GM19238 (cell line): ENCODE measurements around the gene FAM180B.
"Not testable (repeated sequence)": the region's sequence is repeated elsewhere in the genome, so short reads cannot be mapped to it uniquely, and the experiment has no call there.

Experiments used
- DNase-seq: peaks from one replicate; pipeline ENCODE4 v3.0.0; 2011; ENCODE audit warnings: low spot score; ENCODE audit not compliant: insufficient read length

Gene FAM180B

DNA sequence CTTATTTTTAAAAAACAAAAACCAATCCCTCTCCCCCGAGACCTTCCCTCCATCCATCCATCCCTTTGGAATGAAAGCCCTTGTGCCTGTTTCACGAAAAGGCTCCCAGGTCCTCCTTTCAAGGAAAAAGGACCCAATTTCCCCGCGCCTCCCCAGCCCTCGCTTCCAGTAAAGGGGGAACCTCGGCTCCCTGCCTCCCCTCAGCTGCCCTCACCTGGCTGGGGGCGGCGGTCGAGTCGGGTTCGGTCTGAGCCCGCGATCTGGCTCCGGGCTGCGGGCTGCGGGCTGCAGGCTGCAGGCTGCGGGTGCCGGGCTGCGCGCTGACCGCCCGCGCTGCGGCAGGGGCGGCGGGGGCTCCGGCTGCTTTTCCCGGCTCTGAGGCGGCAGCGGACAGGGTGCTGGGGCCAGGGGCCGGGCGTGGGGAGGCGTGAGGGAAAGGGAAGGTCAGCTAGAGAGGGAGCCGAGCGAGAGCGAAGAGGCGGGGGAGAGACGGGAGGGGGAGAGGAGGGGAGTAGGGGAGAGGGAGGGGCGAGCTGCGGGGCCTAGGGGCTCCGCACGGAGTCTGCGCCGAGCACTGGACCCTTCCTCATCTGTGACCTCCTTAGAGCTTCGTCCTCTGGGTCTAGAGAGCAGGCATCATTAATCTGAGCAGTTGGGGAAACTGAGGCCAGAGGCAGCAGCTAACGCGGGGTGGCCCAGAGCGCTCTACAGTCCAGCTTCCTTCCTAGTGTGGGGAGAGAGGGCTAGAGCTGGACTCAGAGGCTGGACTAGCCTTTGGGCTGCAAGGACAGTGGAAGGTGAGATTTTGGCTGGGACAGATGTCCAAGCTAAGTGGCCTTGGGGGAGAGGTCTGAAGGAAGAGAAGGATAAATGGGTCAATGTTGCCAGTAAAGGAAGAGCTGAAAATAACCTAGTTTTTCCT is 7.7 kb downstream of the FAM180B start, which contains the start of gene C1QTNF4:
TSS of gene C1QTNF4 (minus strand) at position 478 of the 922 bp plus-strand sequence. CDS start 3,601 bp downstream, outside the sequence.
- DNase-seq, result no peak

DNA sequence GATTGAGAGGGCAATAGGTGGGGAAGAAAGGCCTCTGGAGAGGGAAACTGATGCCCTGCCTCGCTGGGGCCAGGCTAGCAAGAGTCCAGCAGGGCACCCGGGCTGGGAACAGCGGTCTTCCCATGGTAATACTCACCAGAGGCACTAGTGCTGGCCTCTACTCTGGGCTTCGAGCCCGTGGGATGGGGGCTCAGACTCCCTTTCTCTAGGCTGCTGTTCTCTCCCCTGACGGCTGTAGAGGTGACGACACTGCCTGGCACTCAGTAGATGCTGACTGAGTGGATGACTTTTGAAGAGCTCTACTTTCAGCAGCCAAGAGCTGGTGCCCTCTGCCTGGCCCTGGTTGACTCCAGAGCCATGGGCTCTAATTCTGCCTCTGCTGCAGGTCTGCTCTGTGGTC is 8.6 kb downstream of the FAM180B start:
- DNase-seq, result no peak

GRCh38 chr11:47595967-47596366 is 9.5 kb downstream of the FAM180B start:
- DNase-seq, result no peak

DNA sequence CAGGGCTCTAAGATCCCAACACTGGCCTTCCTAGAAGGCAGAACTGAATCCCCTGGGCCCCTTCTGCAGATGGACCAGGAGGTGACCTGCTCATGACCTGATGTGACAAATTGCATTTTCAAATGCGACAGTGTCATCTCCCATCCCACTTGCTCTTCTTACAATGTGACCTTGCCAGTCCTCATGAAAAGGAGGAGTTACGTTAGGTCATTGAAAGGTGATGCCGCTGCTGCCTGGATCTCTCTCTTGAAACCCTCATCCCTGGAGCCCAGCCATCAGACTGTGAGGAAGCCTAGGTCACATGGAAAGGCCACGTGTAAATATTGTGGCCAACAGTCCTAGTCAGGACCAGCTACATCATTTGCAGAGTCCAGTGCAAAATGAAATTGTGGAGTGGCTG is 13.4 kb downstream of the FAM180B start:
- no peak for DNase-seq

DNA sequence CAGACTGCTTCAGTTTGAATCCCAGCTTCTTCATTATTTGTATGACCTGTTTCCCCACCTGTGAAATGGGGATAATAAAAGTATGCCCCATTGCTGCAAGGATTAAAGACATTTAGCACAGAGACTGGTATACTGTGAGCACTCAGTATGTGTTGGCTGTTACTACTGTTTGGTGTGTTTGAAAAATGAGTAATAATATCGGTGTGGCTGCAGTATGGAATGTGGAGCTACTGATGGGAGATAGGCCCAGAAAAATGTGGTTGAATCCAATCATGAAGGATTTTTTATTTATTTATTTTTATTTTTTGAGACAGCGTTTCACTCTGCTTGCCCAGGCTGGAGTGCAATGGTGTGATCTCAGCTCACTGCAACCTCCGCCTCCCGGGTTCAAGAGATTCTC is 16.8 kb downstream of the FAM180B start:
- no peak for DNase-seq

- no peak for DNase-seq
Measured at GRCh38 chr11:47605921-47606320, 19.4 kb downstream of the FAM180B start.

- no peak for DNase-seq
Measured at GRCh38 chr11:47606731-47607130, 20.3 kb downstream of the FAM180B start.

GRCh38 chr11:47607380-47607779 is 20.9 kb downstream of the FAM180B start:
- DNase-seq, result no peak

GRCh38 chr11:47609675-47610074 is 23.2 kb downstream of the FAM180B start:
- DNase-seq, result no peak

DNA sequence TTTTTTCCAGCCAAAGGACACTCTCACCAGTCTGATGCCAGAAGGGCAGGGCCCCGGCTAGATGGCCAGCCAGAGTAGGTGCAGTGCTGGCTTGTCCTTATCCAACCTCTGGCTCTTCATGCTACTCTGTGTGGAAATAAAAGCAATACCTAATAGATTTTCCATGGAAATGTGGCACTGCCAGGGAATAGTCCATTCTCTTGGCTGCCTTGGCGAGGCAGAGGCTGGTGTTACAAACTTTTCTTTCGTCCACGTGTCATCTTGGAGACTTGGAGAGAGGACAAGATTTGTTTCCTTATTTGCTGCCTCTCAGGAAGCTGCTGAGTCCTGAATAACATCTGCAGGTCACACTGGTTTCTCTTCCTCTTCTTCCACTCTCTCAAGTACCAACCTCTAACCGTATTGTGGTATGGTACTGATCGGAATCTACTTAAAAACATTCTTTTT is 24.9 kb downstream of the FAM180B start:
- DNase-seq, result no peak

- DNase-seq, result no peak
Measured at GRCh38 chr11:47615249-47615648, 28.8 kb downstream of the FAM180B start.

DNA sequence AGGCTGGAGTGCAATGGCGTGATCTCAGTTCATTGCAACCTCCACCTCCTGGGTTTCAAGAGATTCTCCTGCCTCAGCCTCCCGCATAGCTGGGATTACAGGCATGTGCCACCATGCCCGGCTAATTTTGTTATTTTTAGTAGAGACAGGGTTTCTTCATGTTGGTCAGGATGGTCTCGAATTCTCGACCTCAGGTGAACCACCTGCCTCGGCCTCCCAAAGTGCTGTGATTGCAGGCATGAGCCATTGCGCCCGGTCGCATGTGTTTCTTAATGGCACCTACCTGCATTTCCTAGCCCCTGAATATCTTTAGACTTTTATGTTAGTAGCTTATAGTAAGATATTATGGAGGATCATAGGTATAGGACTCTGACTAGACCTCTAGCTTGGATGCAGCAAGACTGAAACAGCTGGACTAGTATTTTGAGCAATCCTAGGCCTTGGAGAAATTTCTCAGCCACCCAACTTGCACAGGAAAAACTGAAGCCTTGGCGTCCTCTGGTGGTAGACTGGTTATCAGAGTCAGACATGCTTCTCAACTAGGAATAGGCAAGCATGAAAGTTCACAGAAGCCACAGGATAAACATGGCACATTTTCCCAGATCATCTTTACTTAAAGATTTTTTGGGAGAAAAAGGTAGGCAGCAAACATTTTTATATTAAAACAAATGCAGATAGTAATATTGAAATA is 30.4 kb downstream of the FAM180B start:
- DNase-seq, result no peak

DNA sequence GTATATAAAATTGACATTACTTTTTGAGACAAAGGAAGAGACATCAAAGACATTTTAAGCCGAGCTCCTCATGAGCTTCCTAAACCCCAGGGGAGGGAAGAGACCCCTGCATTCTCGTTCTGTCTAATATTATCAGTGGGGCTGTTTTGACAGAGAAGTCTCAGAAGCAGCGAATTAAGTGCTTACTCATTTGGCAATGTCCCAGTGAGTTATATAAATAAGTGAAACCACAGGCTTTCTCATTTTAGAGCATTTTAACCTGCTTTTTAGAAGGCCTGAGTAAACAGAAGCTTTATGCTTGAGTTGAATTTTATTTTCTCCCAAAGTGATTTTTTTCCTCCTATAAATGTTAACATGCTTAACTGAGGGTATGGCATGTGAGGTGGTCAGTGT is 30.9 kb downstream of the FAM180B start:
- no peak for DNase-seq

DNA sequence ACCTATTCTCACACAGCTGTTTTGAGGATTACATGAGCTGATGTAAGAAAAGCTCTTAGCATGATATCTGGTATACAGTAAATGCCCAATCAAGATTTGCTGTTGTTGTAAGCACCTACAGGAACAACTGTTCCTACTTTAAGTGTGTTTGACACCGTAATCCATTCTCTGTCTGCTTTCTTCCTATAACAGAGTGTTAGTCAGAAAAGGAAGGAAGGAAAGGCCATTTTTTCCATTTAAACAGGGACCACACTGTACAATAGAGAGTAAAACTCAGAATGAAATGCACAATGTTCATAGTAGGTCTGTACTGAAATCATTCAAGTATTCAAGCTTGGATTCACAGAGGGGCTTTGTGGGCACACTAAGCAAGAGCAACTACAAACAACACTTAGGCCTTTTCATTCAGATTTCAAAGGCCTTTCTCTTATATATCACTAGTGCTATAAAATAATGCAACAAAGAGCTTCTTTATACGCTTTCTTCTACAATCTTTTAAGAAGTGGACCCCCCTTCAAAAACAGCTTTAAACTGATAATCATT is 34.4 kb downstream of the FAM180B start:
- no peak for DNase-seq

GRCh38 chr11:47626234-47626633 is 39.8 kb downstream of the FAM180B start:
- no peak for DNase-seq

GRCh38 chr11:47628026-47628425 is 41.5 kb downstream of the FAM180B start:
- no peak for DNase-seq

- no peak for DNase-seq
Measured at GRCh38 chr11:47631473-47631872, 45.0 kb downstream of the FAM180B start.

DNA sequence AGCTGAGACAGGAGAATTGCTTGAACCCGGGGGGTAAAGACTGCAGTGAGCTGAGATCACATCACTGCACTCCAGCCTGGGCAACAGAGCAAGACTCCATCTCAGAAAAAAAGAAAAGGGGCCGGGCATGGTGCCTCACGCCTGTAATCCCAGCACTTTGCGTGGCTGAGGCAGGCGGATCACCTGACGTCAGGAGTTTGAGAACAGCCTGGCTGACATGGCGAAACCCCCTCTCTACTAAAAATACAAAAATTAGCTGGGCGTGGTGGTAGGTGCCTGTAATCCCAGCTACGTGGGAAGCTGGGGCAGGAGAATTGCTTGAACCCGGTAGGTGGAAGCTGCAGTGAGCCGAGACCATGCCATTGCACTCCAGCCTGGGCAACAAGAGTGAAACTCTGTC is 49.9 kb downstream of the FAM180B start:
- DNase-seq, result not testable (repeated sequence)
